Upper lobe of left lung (tissue), 6 donors: ENCODE data around the gene CHSY3. TPM values are rescaled to one million over a fixed set of nuclear protein-coding genes. Genes with fewer than 3 reads are reported as not detected.
A peak's percentile ranks its signal among the peaks of the same experiment; 100 is the strongest.

Experiments
- ATAC-seq, 2 donors: fragments of 200-7000 bp; cut with Tn5 transposase; one replicate each; pipeline ENCODE4 v1.9.1; 2022; ENCODE audit warnings: mild to moderate bottlenecking in 2 of 2, moderate library complexity in 2 of 2; ENCODE audit not compliant: low FRiP score in 2 of 2
- DNase-seq, 2 donors: peaks; one replicate each; pipeline ENCODE4 v3.0.0-alpha.2; 2019 to 2020
- H3K27ac ChIP-seq, 4 donors: fragments of 200-600 bp; sonication (generic); one replicate each; pipeline ENCODE4 v1.5.1; 2016 to 2019
- H3K27me3 ChIP-seq, 4 donors: fragments of 200-600 bp; sonication (generic); one replicate each; pipeline ENCODE4 v1.5.1; 2017 to 2019
- H3K36me3 ChIP-seq, 4 donors: fragments of 200-600 bp; sonication (generic); one replicate each; pipeline ENCODE4 v1.5.1; 2016 to 2019
- H3K4me1 ChIP-seq, 4 donors: fragments of 200-600 bp; sonication (generic); one replicate each; pipeline ENCODE4 v1.5.1; 2018 to 2019
- H3K4me3 ChIP-seq, 4 donors: fragments of 200-600 bp; sonication (generic); one replicate each; pipeline ENCODE4 v1.5.1; 2017 to 2019; ENCODE audit warnings: mild to moderate bottlenecking in 2 of 4, moderate library complexity in 1 of 4
- H3K9me3 ChIP-seq, 4 donors: fragments of 200-600 bp; sonication (generic); one replicate each; pipeline ENCODE4 v1.5.1; 2018 to 2019
- CTCF ChIP-seq, 6 experiments: fragments of 450-650 bp in 4 of 6; fragments of 200-600 bp in 2 of 6; sonication (generic) in 2 of 6; IDR thresholded peaks; one replicate each; pipeline ENCODE4 v1.5.1; 2016 to 2019; ENCODE audit warnings: antibody characterized with exemption in 6 of 6
- EP300 ChIP-seq, 4 donors: sonication (generic); formaldehyde crosslinking; IDR thresholded peaks; one replicate each; pipeline ENCODE4 v1.5.1; 2017; ENCODE audit warnings: antibody characterized with exemption in 4 of 4, control low read depth in 2 of 4
- POLR2A ChIP-seq, 4 donors: fragments of 450-650 bp; IDR thresholded peaks; one replicate each; pipeline ENCODE4 v1.5.1; 2016 to 2017; ENCODE audit warnings: antibody characterized with exemption in 4 of 4, mild to moderate bottlenecking in 2 of 4
- POLR2AphosphoS5 ChIP-seq, 2 donors: sonication (generic); formaldehyde crosslinking; IDR thresholded peaks; one replicate each; pipeline ENCODE4 v1.5.1; 2017; ENCODE audit warnings: antibody characterized with exemption in 2 of 2
- WGBS, 2 donors: methylation state at CpG; one replicate each; pipeline ENCODE4 v1.1.5; 2017 to 2018; 5-methylcytosine and 5-hydroxymethylcytosine counted together
- total RNA-seq, 6 donors: library from RNA; depleted of rRNA in 4 of 6; stranded (reverse); fragments of >200 nt in 4 of 6; gene quantifications; one replicate each; pipeline versions ENCODE4 v1.1.0 to v1.2.1, GENCODE V29; 2016 to 2021
- donor health status: DM: no; HTN: no; CAD: no; lungs with moderate emphysema.
- donor health status: DM: no; HTN: yes; CAD: no; lungs with severe emphysema.

The CHSY3 gene
- total RNA-seq, 6 donors from 2014 or later = 3.1 to 7.5 (median 6.3) TPM

GRCh38 chr5:130104895-130105688 lies 200.8 kb downstream of the CHSY3 start:
- WGBS, 2 donors = 78 to 82% methylated on average over 1 of the region's 1 CpG
- TF ChIP-seq CTCF (IDR thresholded peaks at IDR 0.05) = no peak
- TF ChIP-seq POLR2AphosphoS5 (IDR thresholded peaks at IDR 0.05) = no peak
- TF ChIP-seq POLR2A (IDR thresholded peaks at IDR 0.05) = no peak
- no peak for TF ChIP-seq EP300 (IDR thresholded peaks at IDR 0.05)
- ATAC-seq = no peak
- Histone ChIP-seq H3K4me3 (no peak overlapping the region), H3K36me3 (no peaks in the 10 kb centered on the region), H3K27ac (no peak overlapping the region), H3K27me3 (no peaks in the 10 kb centered on the region), H3K4me1 (no peaks in the 10 kb centered on the region), H3K9me3 (no peaks in the 10 kb centered on the region)
- no peak for DNase-seq

- ATAC-seq = no peak
- TF ChIP-seq CTCF (IDR thresholded peaks at IDR 0.05) = no peak
- TF ChIP-seq POLR2AphosphoS5 (IDR thresholded peaks at IDR 0.05) = no peak
- TF ChIP-seq POLR2A (IDR thresholded peaks at IDR 0.05) = no peak
- no peak for TF ChIP-seq EP300 (IDR thresholded peaks at IDR 0.05)
- H3K27ac ChIP-seq = no peak overlapping the region
Measured at GRCh38 chr5:130106480-130106879, 202.2 kb downstream of the CHSY3 start.

GRCh38 chr5:130109152-130109551 lies 204.9 kb downstream of the CHSY3 start:
- Histone ChIP-seq H3K9me3 (no peaks in the 10 kb centered on the region), H3K27ac (no peak overlapping the region), H3K4me3 (no peak overlapping the region), H3K4me1 (no peaks in the 10 kb centered on the region), H3K27me3 (no peaks in the 10 kb centered on the region), H3K36me3 (no peaks in the 10 kb centered on the region)
- DNase-seq (no peak), ATAC-seq (no peak)
- TF ChIP-seq EP300 (IDR thresholded peaks at IDR 0.05) (no peak), CTCF (IDR thresholded peaks at IDR 0.05) (peak in 3 of 6 experiments; percentile 37 to 42 (median 42)), POLR2AphosphoS5 (IDR thresholded peaks at IDR 0.05) (no peak), POLR2A (IDR thresholded peaks at IDR 0.05) (no peak)
- WGBS, 2 donors = 62 to 63% methylated on average over 1 of the region's 1 CpG

More at GRCh38 chr5:130106480-130106879, 202.2 kb downstream of the CHSY3 start:
- DNase-seq = no peak
- Histone ChIP-seq H3K9me3 (no peaks in the 10 kb centered on the region), H3K36me3 (no peaks in the 10 kb centered on the region), H3K4me1 (no peaks in the 10 kb centered on the region), H3K27me3 (no peaks in the 10 kb centered on the region), H3K4me3 (no peak overlapping the region)

GRCh38 chr5:130110328-130110727 lies 206.1 kb downstream of the CHSY3 start:
- Histone ChIP-seq H3K27me3 (no peaks in the 10 kb centered on the region), H3K27ac (no peak overlapping the region), H3K4me1 (no peaks in the 10 kb centered on the region), H3K4me3 (no peak overlapping the region), H3K9me3 (no peaks in the 10 kb centered on the region), H3K36me3 (no peaks in the 10 kb centered on the region)
- ATAC-seq = no peak
- DNase-seq = no peak
- TF ChIP-seq POLR2AphosphoS5 (IDR thresholded peaks at IDR 0.05) = no peak
- TF ChIP-seq CTCF (IDR thresholded peaks at IDR 0.05) = no peak
- TF ChIP-seq POLR2A (IDR thresholded peaks at IDR 0.05) = no peak
- no peak for TF ChIP-seq EP300 (IDR thresholded peaks at IDR 0.05)

GRCh38 chr5:130111746-130112145 lies 207.5 kb downstream of the CHSY3 start:
- TF ChIP-seq POLR2A (IDR thresholded peaks at IDR 0.05) (no peak), POLR2AphosphoS5 (IDR thresholded peaks at IDR 0.05) (no peak), CTCF (IDR thresholded peaks at IDR 0.05) (no peak), EP300 (IDR thresholded peaks at IDR 0.05) (no peak)
- H3K4me3 ChIP-seq = no peak overlapping the region
- H3K27me3 ChIP-seq = no peaks in the 10 kb centered on the region
- H3K27ac ChIP-seq = no peak overlapping the region
- WGBS, 2 donors = 72 to 81% methylated on average over 3 of the region's 3 CpGs
- no peak for DNase-seq
- H3K4me1 ChIP-seq = no peaks in the 10 kb centered on the region
- no peaks in the 10 kb centered on the region for H3K9me3 ChIP-seq
- no peaks in the 10 kb centered on the region for H3K36me3 ChIP-seq
- no peak for ATAC-seq
